IPS-18a (cell line): ENCODE results near the gene UXT.

Source experiments
- H3K27ac ChIP-seq: one replicate; pipeline ENCODE4 v1.5.1; 2013; ENCODE audit warnings: low read length
- H3K27me3 ChIP-seq: one replicate; pipeline ENCODE4 v1.6.1; 2013; ENCODE audit warnings: mild to moderate bottlenecking, low read length; ENCODE audit not compliant: control insufficient read depth, insufficient read depth
- H3K36me3 ChIP-seq: one replicate; pipeline ENCODE4 v1.6.1; 2013; ENCODE audit warnings: low read depth, low read length; ENCODE audit not compliant: control insufficient read depth
- H3K4me1 ChIP-seq: one replicate; pipeline ENCODE4 v1.6.1; 2013; ENCODE audit warnings: low read depth, low read length; ENCODE audit not compliant: control insufficient read depth
- H3K4me3 ChIP-seq: one replicate; pipeline ENCODE4 v1.5.1; 2013; ENCODE audit warnings: low read length
- H3K9ac ChIP-seq: one replicate; pipeline ENCODE4 v1.6.1; 2013; ENCODE audit warnings: mild to moderate bottlenecking, low read length, moderate library complexity
- H3K9me3 ChIP-seq: one replicate; pipeline ENCODE4 v1.6.1; 2013; ENCODE audit warnings: low read depth, low read length; ENCODE audit not compliant: control insufficient read depth

Gene UXT

DNA sequence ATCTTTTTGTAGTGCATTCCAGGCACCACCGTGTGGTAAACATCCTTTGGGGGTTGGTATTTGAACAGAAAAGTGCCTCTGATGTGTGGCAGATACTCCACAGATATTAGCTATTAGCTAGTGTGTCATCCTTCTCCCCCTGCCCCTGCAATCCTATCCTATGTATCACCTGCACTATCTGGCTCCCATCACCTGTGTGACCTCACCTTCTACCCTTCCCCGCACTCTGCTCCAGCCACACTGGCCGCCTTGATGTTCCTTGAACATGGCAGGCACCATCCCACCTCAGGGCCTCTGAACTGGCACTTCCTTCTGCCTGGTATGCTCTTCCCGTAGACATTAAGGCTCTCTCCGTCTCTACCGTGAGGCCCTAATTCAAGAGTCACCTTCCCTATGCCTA, 12.3 kb downstream of the UXT start:
- Histone ChIP-seq H3K4me1 (peaks cover 5% of the 10 kb centered on the region), H3K9ac (no peak overlapping the region), H3K9me3 (peaks cover 5% of the 10 kb centered on the region), H3K4me3 (no peak overlapping the region), H3K27me3 (no peaks in the 10 kb centered on the region), H3K27ac (no peak overlapping the region), H3K36me3 (no peaks in the 10 kb centered on the region)

DNA sequence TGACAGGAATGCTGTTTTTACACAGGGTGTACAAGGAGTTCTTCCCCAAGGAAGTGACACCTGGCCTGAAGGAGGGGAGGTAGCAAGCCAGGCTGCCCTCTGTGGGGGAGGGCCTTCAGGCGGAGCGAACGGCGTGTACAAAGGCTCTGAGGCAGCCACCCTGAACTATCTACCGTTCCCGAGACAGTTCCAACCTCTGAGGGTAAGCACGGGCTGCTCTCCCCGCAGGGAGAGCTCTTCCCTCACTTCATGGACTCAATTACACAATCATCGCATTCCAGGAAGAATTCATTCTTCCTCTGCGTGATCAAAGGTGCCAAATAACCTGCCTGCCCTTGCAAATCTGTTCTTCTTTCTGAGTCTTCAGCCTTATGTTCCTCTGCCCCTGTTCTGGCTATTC, 13.4 kb downstream of the UXT start:
- Histone ChIP-seq H3K27me3 (no peaks in the 10 kb centered on the region), H3K4me3 (no peak overlapping the region), H3K4me1 (no peaks in the 10 kb centered on the region), H3K36me3 (peaks cover 6% of the 10 kb centered on the region), H3K27ac (no peak overlapping the region), H3K9ac (no peak overlapping the region), H3K9me3 (peaks cover 11% of the 10 kb centered on the region)

DNA sequence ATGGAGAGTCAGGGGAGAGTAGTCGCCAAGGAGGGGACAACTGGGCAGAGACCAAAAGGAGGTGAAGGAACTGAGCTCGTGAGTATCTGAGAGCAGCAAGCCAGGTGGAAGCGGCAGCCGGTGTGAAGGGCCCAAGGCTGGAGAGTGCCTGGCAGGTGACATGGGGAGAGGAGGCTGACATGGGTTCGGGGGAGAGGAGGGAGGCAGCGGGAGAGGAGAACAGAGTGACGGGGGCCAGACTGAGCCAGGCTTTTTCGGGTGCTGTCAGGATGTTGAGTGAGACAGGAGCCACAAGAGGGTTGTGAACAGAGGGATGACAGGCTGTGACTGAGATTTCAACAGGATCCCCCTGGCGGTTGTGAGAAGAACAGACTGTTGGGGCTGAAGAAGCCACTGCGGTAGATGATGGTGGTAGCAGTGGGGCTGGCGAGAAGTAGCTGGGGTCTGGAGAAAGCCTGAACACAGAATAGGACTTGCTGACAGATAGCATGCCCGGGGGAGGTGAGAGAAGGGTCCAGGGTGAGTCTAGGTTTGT, 14.4 kb downstream of the UXT start:
- peaks cover 20% of the 10 kb centered on the region for H3K9me3 ChIP-seq
- no peak overlapping the region for H3K4me3 ChIP-seq
- no peaks in the 10 kb centered on the region for H3K4me1 ChIP-seq
- no peak overlapping the region for H3K27ac ChIP-seq
- no peak overlapping the region for H3K9ac ChIP-seq
- H3K36me3 ChIP-seq: peaks cover 12% of the 10 kb centered on the region
- H3K27me3 ChIP-seq: no peaks in the 10 kb centered on the region

DNA sequence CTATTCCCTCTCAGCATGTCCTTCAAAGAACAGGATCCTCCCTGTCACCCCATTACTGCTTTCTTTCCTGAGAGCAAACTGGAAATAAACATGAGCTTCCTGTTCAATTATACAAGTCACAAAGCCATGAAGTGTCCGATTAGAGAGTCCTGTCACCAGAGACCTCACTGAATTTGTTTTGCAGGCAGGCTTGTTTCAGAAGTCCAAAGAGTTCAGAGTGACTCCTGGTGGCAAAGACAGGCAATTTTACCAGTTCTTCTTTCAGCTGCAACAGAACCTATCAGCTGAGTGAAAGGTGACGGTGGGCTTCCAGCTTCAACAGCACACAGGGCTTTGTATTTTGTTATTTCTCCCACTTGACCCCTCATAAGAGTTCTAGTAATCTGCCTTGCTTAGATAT, 15.1 kb downstream of the UXT start:
- Histone ChIP-seq H3K9me3 (peaks cover 21% of the 10 kb centered on the region), H3K27me3 (no peaks in the 10 kb centered on the region), H3K27ac (no peak overlapping the region), H3K4me3 (no peak overlapping the region), H3K36me3 (peaks cover 12% of the 10 kb centered on the region), H3K9ac (no peak overlapping the region), H3K4me1 (no peaks in the 10 kb centered on the region)

DNA sequence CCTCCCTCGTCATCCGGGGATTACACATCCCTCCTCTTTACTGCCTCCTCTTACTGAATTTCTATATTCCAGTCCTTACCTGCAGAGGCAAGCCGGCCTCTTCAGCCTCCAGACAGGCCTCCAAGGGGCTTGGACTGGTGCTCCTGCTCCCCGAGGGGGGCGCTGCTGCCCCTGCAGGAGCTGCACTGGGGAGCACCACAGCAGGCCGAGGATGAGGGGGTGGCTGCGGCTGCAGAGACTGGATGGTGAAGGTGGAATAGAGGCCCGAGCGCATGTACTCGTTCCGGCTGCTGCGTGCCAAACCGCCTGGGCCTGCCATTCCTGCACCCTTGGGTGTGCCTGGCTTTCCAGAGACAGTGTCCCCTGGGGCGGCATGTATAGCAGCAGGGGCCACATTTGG, 20.2 kb downstream of the UXT start:
- peaks cover 23% of the 10 kb centered on the region for H3K9me3 ChIP-seq
- no peak overlapping the region for H3K4me3 ChIP-seq
- H3K4me1 ChIP-seq: no peaks in the 10 kb centered on the region
- H3K9ac ChIP-seq: no peak overlapping the region
- H3K27ac ChIP-seq: no peak overlapping the region
- H3K36me3 ChIP-seq: peaks cover 12% of the 10 kb centered on the region
- H3K27me3 ChIP-seq: no peaks in the 10 kb centered on the region

DNA sequence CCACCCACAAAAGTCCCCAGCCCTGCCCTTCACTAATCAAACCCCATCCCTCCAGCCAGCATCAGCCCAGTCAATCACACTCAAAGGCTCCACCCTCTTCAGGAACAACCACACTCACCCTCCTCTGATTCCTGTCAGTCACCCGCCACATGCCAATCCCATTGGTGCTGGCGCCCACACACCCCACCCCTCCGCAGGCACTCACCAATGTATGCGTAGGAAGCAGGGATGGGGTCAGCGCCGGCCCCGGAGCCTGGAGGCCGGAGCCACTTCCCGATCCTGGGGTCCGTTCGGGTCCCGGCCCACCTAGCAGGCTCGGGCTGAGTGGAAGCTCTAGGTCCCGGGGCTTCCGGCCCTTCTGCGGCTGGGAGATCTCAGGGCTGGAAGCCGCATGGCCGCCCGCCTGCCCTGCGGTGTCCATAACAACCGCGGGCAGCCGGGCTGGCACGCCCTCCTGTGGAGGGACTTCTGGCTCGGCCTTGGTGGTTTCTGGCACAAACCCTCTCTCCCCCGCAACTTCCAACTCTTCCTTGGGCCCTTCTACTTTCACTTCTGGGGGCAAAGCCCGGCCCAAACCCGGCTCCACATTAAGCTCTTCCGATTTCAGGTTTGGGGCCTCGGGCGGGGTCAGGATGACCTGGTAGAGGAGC, 21.3 kb downstream of the UXT start:
- Histone ChIP-seq H3K9ac (peak overlapping the region; percentile 34), H3K36me3 (peaks cover 12% of the 10 kb centered on the region), H3K27me3 (no peaks in the 10 kb centered on the region), H3K27ac (no peak overlapping the region), H3K4me1 (no peaks in the 10 kb centered on the region), H3K9me3 (peaks cover 19% of the 10 kb centered on the region), H3K4me3 (peak overlapping the region; percentile 2)

DNA sequence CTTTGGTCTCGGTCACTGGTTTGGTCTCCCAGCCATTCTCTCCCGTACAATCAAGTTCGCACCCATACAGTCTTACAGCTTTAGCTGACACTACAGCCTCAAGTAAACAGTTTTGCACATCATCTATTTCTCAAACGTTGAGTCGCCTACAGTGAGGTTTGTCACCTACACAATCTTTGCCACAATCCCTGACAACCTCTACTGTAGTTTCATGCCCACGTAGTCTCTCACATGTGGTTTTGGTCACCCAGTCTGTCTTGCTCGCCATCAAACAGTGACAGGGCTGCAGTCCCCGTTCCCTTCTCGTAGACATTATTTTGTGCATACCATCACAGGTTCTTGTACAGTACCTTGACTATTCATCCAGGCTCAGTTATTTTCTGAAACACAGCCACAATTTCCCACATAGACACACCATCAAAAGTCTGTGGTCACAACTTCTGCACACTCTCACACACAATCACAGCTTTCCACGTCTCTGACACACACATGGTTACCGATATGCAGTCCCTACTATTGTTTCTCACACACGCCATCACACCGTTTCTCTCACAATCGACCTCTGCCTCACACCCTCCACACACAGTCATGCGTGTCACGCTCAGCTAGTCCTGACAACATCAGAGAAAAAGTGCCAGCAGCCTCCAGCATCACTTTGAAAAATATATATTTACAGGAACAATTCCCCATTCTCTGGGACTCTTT, 24.0 kb downstream of the UXT start:
- Histone ChIP-seq H3K4me3 (no peak overlapping the region), H3K9me3 (peaks cover 11% of the 10 kb centered on the region), H3K9ac (no peak overlapping the region), H3K4me1 (no peaks in the 10 kb centered on the region), H3K36me3 (peaks cover 1% of the 10 kb centered on the region), H3K27ac (no peak overlapping the region), H3K27me3 (no peaks in the 10 kb centered on the region)

DNA sequence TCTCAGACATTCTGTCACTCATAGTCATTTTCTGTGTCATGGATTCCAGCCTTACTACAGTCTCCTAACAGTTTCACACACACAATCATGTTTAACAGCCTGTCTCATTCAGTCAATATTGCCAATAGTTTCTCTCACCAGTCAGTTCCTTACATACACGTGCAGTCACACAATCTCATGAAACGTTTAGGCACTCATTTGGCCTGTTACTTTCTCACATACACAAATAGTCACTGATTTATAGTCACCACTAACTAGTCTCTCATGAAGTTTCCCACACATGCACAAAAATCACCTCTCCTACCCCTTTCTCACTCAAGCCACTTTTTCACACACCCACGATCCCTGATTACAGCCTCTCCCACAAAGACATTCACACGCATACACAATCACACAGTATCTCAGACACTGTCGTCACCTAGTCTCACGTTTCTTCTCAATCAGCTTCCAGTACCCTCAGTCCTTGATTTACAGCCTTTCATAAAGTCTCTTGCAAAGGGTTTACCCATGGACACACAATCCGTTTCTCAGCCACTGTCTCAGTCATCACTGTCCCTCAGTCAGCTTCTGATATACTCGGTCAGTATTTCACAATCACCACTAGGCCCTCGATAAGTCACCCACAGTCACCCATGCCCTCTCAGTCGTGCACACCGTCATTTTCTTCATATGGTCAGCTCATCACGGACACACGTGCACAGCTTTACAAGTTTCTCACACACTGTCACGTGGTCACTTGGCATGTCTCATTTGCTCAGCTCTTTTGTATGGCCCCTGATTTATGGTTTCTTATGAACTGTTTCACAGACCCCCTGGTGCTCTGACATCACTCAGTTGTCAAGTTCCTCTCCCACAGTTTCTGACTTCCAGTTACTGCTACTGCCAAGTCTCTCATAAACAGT, 25.0 kb downstream of the UXT start:
- H3K9me3 ChIP-seq: peaks cover 7% of the 10 kb centered on the region
- H3K27ac ChIP-seq: no peak overlapping the region
- H3K4me3 ChIP-seq: no peak overlapping the region
- no peak overlapping the region for H3K9ac ChIP-seq
- H3K4me1 ChIP-seq: no peaks in the 10 kb centered on the region
- no peaks in the 10 kb centered on the region for H3K27me3 ChIP-seq
- no peaks in the 10 kb centered on the region for H3K36me3 ChIP-seq

DNA sequence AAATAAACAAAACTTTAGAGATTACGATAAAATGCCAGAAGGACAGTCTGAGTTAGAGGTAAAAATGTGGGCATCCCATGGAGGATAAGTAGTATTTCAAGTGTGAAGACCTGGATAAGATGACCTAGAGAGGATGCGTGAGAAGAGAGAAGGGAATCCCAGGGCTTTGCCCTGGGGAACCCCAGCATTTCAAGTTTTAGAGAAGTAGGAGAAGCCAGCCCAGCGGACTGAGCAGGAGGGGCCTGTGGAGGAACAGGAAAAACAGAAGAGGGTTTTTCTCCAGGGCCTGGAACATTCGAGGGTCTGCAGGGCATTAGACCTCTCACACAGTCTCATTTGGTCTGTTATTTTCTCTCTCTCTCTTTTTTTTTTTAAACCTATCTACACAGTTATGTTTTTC, 26.3 kb downstream of the UXT start:
- Histone ChIP-seq H3K4me1 (no peaks in the 10 kb centered on the region), H3K9me3 (peaks cover 7% of the 10 kb centered on the region), H3K9ac (no peak overlapping the region), H3K4me3 (no peak overlapping the region), H3K27ac (no peak overlapping the region), H3K36me3 (no peaks in the 10 kb centered on the region), H3K27me3 (no peaks in the 10 kb centered on the region)

DNA sequence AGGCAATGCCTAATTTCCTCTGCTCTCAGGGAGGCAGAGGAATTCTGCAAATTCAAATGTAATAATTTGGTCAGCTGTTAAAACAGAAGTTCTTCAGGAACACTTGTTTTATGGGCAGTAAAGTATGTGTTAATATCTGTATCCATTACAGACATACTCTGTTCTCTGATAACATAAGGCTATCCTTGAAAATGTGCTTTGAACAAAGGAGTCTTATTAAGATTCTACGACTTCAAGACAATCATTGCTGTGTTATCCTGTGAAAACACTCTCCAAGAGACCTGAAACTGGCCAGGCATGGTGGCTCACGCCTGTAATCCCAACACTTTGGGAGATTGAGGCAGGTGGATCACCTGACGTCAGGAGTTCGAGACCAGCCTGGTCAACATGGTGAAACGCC, 27.3 kb downstream of the UXT start:
- no peak overlapping the region for H3K27ac ChIP-seq
- no peaks in the 10 kb centered on the region for H3K36me3 ChIP-seq
- H3K9ac ChIP-seq: no peak overlapping the region
- no peaks in the 10 kb centered on the region for H3K27me3 ChIP-seq
- H3K9me3 ChIP-seq: peaks cover 4% of the 10 kb centered on the region
- H3K4me3 ChIP-seq: no peak overlapping the region
- no peaks in the 10 kb centered on the region for H3K4me1 ChIP-seq

DNA sequence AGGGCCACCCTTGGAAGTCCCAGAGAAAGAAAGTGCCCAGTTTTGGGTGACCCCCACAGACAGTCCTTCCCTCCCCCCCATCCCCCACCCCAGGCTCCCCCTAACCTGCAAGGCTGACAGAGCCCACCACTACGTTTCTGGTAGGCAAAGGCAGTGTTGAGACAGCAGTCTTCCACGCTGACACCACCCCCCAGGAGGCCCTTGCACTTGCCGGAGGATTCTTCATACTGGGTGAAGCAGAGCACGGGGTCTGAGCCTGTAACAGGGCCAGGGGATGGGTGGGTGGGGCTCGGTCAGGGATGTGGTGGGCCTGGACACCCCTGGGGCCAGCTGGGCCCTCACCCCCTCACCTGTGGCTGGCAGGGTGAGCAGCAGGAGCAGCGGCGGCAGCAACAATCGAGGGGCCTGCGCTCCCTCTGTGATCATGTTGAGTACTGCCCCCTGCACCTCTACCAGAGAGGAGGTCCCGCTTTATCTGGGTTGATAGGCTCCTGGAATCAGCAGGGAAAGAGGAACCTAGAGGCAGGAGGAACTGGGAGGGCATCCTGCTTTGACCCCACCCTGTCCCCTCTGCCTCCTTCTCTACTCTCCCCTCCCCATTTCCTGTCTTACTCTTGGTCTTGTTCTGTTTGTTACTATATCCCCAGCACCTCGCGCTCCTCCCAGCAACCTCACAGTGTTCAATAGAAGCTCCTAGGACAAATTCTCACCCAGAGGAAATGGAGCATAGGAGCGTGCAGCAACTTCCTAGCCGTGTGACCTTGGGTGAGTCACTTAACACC, 29.4 kb downstream of the UXT start, which contains the start of gene CFP:
CFP (minus strand) TSS at position 512 of the 782 bp plus-strand sequence; CDS start at position 426, 86 bp downstream.
- Histone ChIP-seq H3K27ac (no peak within 1 kb of the TSS), H3K4me3 (no peak within 1 kb of the TSS), H3K36me3 (no peaks in the 10 kb centered on the region), H3K27me3 (no peaks in the 10 kb centered on the region), H3K9me3 (peaks cover 4% of the 10 kb centered on the region), H3K9ac (no peak within 1 kb of the TSS), H3K4me1 (no peaks in the 10 kb centered on the region)
